ENCODE measurements around the gene METTL5. TPM values are rescaled to one million over a fixed set of nuclear protein-coding genes. Genes with fewer than 3 reads are reported as not detected.
"Not testable (repeated sequence)": the region's sequence is repeated elsewhere in the genome, so short reads cannot be mapped to it uniquely, and the experiment has no call there.

METTL5 gene
- total RNA-seq, 1 experiment from 2014 or later: 97.3 TPM

- Histone ChIP-seq H3K4me1 (ENCODE audit: insufficient read depth, low read length, poor library complexity, severe bottlenecking) (no peaks in the 10 kb centered on the region), H3K27me3 (replicated peaks; ENCODE audit: insufficient read depth, low read depth, low read length, poor library complexity) (no peaks in the 10 kb centered on the region), H3K4me3 (ENCODE audit: low read depth, low read length, poor library complexity, severe bottlenecking) (no peak overlapping the region), H3K36me3 (ENCODE audit: insufficient read depth, low read length, poor library complexity, severe bottlenecking) (no peaks in the 10 kb centered on the region), H3K27ac (ENCODE audit: low read depth, low read length, poor library complexity, severe bottlenecking) (no peak overlapping the region), H3K9me3 (ENCODE audit: low read depth, low read length, poor library complexity, severe bottlenecking) (no peaks in the 10 kb centered on the region)
- intact Hi-C loops (cut with micrococcal nuclease; ENCODE audit: unreplicated experiment): no loop called here
- TF ChIP-seq CTCF (conservative IDR thresholded peaks at IDR 0.05; ENCODE audit: low read depth, low read length): no peak
- TF ChIP-seq EZH2 (IDR thresholded peaks at IDR 0.05; ENCODE audit: borderline replicate concordance, low read depth, low read length, poor library complexity, severe bottlenecking): no peak
- POLR2A ChIA-PET (ENCODE audit: low non-redundant PET): no interaction called here
- CTCF ChIA-PET: no interaction called here
- DNase-seq (ENCODE audit: low spot score): no peak
- no TSS peak for BruUV-seq (replicated peaks)
These were observed 28.4 kb upstream of the METTL5 start for GRCh38 chr2:169853041-169853668.

GRCh38 chr2:169849710-169850109 lies 25.0 kb upstream of the METTL5 start:
- Histone ChIP-seq H3K27ac (ENCODE audit: low read depth, low read length, poor library complexity, severe bottlenecking) (no peak overlapping the region), H3K27me3 (replicated peaks; ENCODE audit: insufficient read depth, low read depth, low read length, poor library complexity) (no peaks in the 10 kb centered on the region), H3K36me3 (ENCODE audit: insufficient read depth, low read length, poor library complexity, severe bottlenecking) (no peaks in the 10 kb centered on the region), H3K4me1 (ENCODE audit: insufficient read depth, low read length, poor library complexity, severe bottlenecking) (peaks cover 4% of the 10 kb centered on the region), H3K9me3 (ENCODE audit: low read depth, low read length, poor library complexity, severe bottlenecking) (no peaks in the 10 kb centered on the region), H3K4me3 (ENCODE audit: low read depth, low read length, poor library complexity, severe bottlenecking) (no peak overlapping the region)
- DNase-seq (ENCODE audit: low spot score): no peak
- ChIA-PET POLR2A (ENCODE audit: low non-redundant PET) (no interaction called here), CTCF (no interaction called here)
- TF ChIP-seq CTCF (conservative IDR thresholded peaks at IDR 0.05; ENCODE audit: low read depth, low read length): no peak
- TF ChIP-seq EZH2 (IDR thresholded peaks at IDR 0.05; ENCODE audit: borderline replicate concordance, low read depth, low read length, poor library complexity, severe bottlenecking): no peak
- intact Hi-C loops (cut with micrococcal nuclease; ENCODE audit: unreplicated experiment): no loop called here
- BruUV-seq (replicated peaks): no TSS peak

DNA sequence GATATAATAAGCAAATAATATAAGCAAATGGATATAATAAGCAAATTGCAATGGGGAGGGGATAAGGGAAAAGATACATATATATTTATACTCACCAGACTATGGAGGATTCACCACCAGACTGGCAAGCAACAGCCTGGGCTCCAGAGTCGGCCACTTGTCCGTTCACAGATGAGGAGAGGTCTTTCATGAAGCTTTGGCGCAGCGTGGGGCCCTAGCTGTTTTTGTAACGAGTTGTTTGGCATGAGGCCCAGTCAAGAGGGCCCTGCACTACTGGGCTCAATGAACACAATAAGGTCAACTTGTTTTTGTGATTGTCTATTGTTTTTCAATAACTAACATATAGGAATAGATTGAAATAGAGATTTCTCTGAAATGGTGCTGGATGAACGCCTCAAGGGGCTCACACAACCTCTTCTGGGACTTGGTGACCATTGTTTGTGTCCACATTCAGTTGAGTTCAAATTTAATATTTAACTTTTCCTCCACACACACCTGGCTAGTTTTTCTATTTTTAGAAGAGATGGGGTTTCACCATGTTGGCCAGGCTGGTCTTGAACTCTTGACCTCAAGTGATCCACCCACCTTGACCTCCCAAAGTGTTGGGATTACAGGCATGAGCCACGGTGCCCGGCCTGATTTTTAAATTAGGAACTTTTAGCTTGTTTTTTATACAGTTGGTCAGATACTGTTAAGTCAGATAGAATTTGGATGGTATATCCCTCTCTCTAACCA lies 24.4 kb upstream of the METTL5 start:
- H3K4me3 ChIP-seq (ENCODE audit: low read depth, low read length, poor library complexity, severe bottlenecking); intact Hi-C loops (cut with micrococcal nuclease; ENCODE audit: unreplicated experiment); CTCF ChIA-PET; H3K36me3 ChIP-seq (ENCODE audit: insufficient read depth, low read length, poor library complexity, severe bottlenecking); DNase-seq (ENCODE audit: low spot score); H3K27me3 ChIP-seq (replicated peaks; ENCODE audit: insufficient read depth, low read depth, low read length, poor library complexity); H3K27ac ChIP-seq (ENCODE audit: low read depth, low read length, poor library complexity, severe bottlenecking); POLR2A ChIA-PET (ENCODE audit: low non-redundant PET); BruUV-seq (replicated peaks); H3K4me1 ChIP-seq (ENCODE audit: insufficient read depth, low read length, poor library complexity, severe bottlenecking); H3K9me3 ChIP-seq (ENCODE audit: low read depth, low read length, poor library complexity, severe bottlenecking): not testable (repeated sequence)

GRCh38 chr2:169845016-169845415 lies 20.3 kb upstream of the METTL5 start:
- no peaks in the 10 kb centered on the region for H3K9me3 ChIP-seq (ENCODE audit: low read depth, low read length, poor library complexity, severe bottlenecking)
- H3K4me1 ChIP-seq (ENCODE audit: insufficient read depth, low read length, poor library complexity, severe bottlenecking): peaks cover 11% of the 10 kb centered on the region
- H3K27ac ChIP-seq (ENCODE audit: low read depth, low read length, poor library complexity, severe bottlenecking): no peak overlapping the region
- no TSS peak for BruUV-seq (replicated peaks)
- CTCF ChIA-PET: no interaction called here
- intact Hi-C loops (cut with micrococcal nuclease; ENCODE audit: unreplicated experiment): no loop called here
- POLR2A ChIA-PET (ENCODE audit: low non-redundant PET): no interaction called here
- no peaks in the 10 kb centered on the region for H3K27me3 ChIP-seq (replicated peaks; ENCODE audit: insufficient read depth, low read depth, low read length, poor library complexity)
- H3K36me3 ChIP-seq (ENCODE audit: insufficient read depth, low read length, poor library complexity, severe bottlenecking): no peaks in the 10 kb centered on the region
- H3K4me3 ChIP-seq (ENCODE audit: low read depth, low read length, poor library complexity, severe bottlenecking): no peak overlapping the region
- TF ChIP-seq EZH2 (IDR thresholded peaks at IDR 0.05; ENCODE audit: borderline replicate concordance, low read depth, low read length, poor library complexity, severe bottlenecking): no peak
- no peak for TF ChIP-seq CTCF (conservative IDR thresholded peaks at IDR 0.05; ENCODE audit: low read depth, low read length)
- DNase-seq (ENCODE audit: low spot score): no peak

- H3K27me3 ChIP-seq (replicated peaks; ENCODE audit: insufficient read depth, low read depth, low read length, poor library complexity); H3K4me1 ChIP-seq (ENCODE audit: insufficient read depth, low read length, poor library complexity, severe bottlenecking); H3K9me3 ChIP-seq (ENCODE audit: low read depth, low read length, poor library complexity, severe bottlenecking); DNase-seq (ENCODE audit: low spot score); BruUV-seq (replicated peaks); intact Hi-C loops (cut with micrococcal nuclease; ENCODE audit: unreplicated experiment); H3K4me3 ChIP-seq (ENCODE audit: low read depth, low read length, poor library complexity, severe bottlenecking); H3K27ac ChIP-seq (ENCODE audit: low read depth, low read length, poor library complexity, severe bottlenecking); POLR2A ChIA-PET (ENCODE audit: low non-redundant PET); CTCF ChIA-PET; H3K36me3 ChIP-seq (ENCODE audit: insufficient read depth, low read length, poor library complexity, severe bottlenecking): not testable (repeated sequence)
These were observed 16.9 kb upstream of the METTL5 start for GRCh38 chr2:169841625-169842024.

Data from A673 (cell line).